HepG2 (cell line): ENCODE data around the gene CTIF. TPM values are rescaled to one million over a fixed set of nuclear protein-coding genes. Genes with fewer than 3 reads are reported as not detected.

ENCODE experiments used
- AGO1 ChIP-seq: fragments of 200-400 bp; formaldehyde crosslinking; IDR thresholded peaks from 2 replicates; pipeline ENCODE4 v1.6.1; 2017; ENCODE audit warnings: mild to moderate bottlenecking, low read depth, low read length, moderate library complexity; ENCODE audit not compliant: poor library complexity, severe bottlenecking
- HIVEP1 ChIP-seq: sonication (generic); formaldehyde crosslinking; IDR thresholded peaks from 2 replicates; pipeline ENCODE4 v1.4.0; 2020; ENCODE audit warnings: mild to moderate bottlenecking, missing genetic modification reagents
- NPAS2 ChIP-seq: sonication (generic); formaldehyde crosslinking; IDR thresholded peaks from 2 replicates; pipeline ENCODE4 v1.8.0; 2022; ENCODE audit warnings: mild to moderate bottlenecking, missing genetic modification reagents, borderline replicate concordance
- SP5 ChIP-seq: IDR thresholded peaks from 2 replicates; pipeline ENCODE4 v1.6.1; 2016; ENCODE audit warnings: low read depth, borderline replicate concordance
- ZFX ChIP-seq: sonication (generic); formaldehyde crosslinking; IDR thresholded peaks from 2 replicates; pipeline ENCODE4 v1.4.0; 2020; ENCODE audit warnings: mild to moderate bottlenecking, low read depth, missing genetic modification reagents, moderate library complexity
- ZNF274 ChIP-seq: sonication (generic); formaldehyde crosslinking; IDR thresholded peaks from 2 replicates; pipeline ENCODE4 v1.5.1; 2020; ENCODE audit warnings: mild to moderate bottlenecking, missing genetic modification reagents
- polyA plus RNA-seq, 8 experiments: library from polyadenylated mRNA; depleted of rRNA in 3 of 8; stranded (reverse) in 7 of 8; unstranded in 1 of 8; fragments of >200 nt; fragmentation: Illumina TruSeq in 4 of 8; extraction: Trizol in 4 of 8; gene quantifications; 2 replicates each; pipeline versions ENCODE4 v1.2.1 to v1.2.3, GENCODE V29; 2011 to 2016; ENCODE audit warnings: low read depth in 4 of 8, missing spikeins in 1 of 8, mixed read lengths in 1 of 8; ENCODE audit not compliant: insufficient read depth in 1 of 8
- total RNA-seq, 5 experiments: library from RNA; depleted of rRNA; stranded (reverse); fragments of >200 nt; fragmentation: Illumina TruSeq; extraction: Trizol; gene quantifications; 2 replicates each; pipeline ENCODE4 v1.2.3, GENCODE V29; 2016; ENCODE audit warnings: low read depth in 1 of 5
- TF ChIP-seq, protein P1 (sequence below): sonication (generic); formaldehyde crosslinking; IDR thresholded peaks from 2 replicates; pipeline ENCODE4 v1.4.0; 2020; ENCODE audit warnings: mild to moderate bottlenecking, missing genetic modification reagents
- TF ChIP-seq, protein P2 (sequence below): IDR thresholded peaks from 2 replicates; pipeline ENCODE4 v1.6.1; 2016; ENCODE audit warnings: low read depth, missing genetic modification reagents, missing compliant biosample characterization
- TF ChIP-seq, protein P3 (sequence below): IDR thresholded peaks from 2 replicates; pipeline ENCODE4 v1.6.1; 2016; ENCODE audit warnings: missing genetic modification reagents, missing compliant biosample characterization
- TF ChIP-seq, protein P4 (sequence below): sonication (generic); formaldehyde crosslinking; conservative IDR thresholded peaks from 2 replicates; pipeline ENCODE4 v1.8.1; 2023; ENCODE audit warnings: missing genetic modification reagents
- TF ChIP-seq, protein P5 (sequence below): sonication (generic); formaldehyde crosslinking; IDR thresholded peaks from 2 replicates; pipeline ENCODE4 v1.4.0; 2020; ENCODE audit warnings: missing genetic modification reagents

The CTIF gene
- total and polyA plus RNA-seq, 2 of the 13 experiments (the other 11 are each of a cell fraction or from before 2014, with no cell fraction given): 18.2 to 28.0 TPM

DNA sequence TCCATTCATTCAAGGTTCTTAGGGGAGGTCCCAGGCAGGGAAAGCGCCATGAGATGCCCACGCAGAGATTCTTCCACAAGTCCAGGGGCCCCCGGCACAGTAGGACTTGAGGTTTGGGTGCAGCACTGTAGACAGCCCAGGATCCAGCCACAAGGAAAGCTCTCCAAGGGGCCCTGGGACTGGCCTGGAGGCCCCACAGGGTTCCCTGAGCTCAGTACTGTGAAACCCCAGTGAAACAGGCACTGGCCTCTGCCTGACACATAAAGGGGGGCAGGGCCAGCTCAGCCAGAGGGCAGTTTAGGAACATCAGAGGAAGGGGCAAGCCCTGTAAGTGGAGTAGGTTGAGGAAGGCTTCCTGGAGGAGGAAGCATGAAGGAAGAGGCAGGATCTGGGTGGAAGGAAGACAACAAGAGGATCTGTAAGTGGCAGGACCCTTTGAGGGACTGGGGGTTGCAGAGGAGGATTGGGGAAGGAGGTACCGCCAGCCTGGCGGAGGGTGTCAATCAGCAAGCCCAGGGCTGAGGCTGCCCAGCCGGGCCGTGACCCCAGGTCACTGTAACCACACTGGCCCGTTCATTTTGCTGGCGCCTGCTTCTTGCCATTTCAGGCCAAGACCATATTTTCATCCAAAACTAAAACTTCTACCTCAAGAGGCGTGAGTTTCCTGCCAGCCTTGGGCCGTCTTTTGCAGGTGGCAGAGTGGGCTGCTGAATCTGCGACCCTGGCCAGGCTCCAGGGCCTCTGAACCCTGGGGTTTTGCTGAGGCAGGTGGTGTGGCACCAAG is 236.7 kb downstream of the CTIF start (continued):
- TF ChIP-seq, protein P1, sequence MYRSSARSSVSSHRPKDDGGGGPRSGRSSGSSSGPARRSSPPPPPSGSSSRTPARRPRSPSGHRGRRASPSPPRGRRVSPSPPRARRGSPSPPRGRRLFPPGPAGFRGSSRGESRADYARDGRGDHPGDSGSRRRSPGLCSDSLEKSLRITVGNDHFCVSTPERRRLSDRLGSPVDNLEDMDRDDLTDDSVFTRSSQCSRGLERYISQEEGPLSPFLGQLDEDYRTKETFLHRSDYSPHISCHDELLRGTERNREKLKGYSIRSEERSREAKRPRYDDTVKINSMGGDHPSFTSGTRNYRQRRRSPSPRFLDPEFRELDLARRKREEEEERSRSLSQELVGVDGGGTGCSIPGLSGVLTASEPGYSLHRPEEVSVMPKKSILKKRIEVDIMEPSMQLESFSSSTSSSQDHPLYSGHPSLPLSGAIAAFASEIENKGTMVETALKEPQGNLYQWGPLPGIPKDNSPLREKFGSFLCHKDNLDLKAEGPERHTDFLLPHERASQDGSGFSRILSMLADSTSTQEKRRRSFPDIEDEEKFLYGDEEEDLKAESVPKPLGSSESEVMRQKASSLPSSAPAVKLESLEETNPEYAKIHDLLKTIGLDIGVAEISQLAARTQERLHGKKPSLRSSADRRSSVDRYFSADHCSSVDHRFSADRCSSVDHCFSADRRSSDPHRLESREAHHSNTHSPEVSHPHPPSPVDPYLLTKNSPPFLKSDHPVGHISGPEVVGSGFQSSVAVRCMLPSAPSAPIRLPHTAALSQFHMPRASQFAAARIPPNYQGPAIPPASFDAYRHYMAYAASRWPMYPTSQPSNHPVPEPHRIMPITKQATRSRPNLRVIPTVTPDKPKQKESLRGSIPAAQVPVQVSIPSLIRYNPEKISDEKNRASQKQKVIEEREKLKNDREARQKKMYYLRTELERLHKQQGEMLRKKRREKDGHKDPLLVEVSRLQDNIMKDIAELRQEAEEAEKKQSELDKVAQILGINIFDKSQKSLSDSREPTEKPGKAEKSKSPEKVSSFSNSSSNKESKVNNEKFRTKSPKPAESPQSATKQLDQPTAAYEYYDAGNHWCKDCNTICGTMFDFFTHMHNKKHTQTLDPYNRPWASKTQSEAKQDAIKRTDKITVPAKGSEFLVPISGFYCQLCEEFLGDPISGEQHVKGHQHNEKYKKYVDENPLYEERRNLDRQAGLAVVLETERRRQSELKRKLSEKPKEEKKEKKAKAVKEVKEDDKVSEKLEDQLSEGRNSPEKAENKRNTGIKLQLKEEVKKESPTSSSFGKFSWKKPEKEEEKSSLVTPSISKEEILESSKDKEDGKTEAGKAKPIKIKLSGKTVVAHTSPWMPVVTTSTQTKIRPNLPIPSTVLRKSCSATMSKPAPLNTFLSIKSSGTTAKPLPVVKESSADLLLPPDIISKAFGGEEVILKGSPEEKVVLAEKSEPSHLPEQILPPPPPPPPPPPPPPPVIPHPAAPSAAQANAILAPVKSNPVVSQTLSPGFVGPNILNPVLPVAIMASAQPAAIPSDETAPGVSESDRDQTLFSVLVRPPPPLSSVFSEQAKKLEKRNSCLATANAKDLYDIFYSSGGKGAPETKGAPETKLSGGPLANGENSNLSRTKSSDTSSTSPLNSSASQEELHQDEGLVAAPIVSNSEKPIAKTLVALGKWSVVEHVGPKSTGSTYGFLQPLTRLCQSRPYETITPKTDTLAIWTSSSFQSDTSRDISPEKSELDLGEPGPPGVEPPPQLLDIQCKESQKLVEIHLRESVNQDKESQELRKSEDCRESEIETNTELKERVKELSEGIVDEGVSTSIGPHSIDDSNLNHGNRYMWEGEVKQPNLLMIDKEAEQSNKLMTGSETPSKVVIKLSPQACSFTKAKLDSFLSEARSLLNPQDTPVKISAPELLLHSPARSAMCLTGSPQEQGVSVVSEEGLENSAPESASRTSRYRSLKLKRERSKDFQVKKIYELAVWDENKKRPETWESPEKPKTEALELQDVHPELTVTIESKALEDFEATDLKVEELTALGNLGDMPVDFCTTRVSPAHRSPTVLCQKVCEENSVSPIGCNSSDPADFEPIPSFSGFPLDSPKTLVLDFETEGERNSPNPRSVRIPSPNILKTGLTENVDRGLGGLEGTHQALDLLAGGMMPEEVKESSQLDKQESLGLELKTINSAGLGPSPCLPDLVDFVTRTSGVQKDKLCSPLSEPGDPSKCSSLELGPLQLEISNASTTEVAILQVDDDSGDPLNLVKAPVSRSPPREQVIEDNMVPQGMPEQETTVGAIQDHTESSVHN: no peak
- TF ChIP-seq, protein P2, sequence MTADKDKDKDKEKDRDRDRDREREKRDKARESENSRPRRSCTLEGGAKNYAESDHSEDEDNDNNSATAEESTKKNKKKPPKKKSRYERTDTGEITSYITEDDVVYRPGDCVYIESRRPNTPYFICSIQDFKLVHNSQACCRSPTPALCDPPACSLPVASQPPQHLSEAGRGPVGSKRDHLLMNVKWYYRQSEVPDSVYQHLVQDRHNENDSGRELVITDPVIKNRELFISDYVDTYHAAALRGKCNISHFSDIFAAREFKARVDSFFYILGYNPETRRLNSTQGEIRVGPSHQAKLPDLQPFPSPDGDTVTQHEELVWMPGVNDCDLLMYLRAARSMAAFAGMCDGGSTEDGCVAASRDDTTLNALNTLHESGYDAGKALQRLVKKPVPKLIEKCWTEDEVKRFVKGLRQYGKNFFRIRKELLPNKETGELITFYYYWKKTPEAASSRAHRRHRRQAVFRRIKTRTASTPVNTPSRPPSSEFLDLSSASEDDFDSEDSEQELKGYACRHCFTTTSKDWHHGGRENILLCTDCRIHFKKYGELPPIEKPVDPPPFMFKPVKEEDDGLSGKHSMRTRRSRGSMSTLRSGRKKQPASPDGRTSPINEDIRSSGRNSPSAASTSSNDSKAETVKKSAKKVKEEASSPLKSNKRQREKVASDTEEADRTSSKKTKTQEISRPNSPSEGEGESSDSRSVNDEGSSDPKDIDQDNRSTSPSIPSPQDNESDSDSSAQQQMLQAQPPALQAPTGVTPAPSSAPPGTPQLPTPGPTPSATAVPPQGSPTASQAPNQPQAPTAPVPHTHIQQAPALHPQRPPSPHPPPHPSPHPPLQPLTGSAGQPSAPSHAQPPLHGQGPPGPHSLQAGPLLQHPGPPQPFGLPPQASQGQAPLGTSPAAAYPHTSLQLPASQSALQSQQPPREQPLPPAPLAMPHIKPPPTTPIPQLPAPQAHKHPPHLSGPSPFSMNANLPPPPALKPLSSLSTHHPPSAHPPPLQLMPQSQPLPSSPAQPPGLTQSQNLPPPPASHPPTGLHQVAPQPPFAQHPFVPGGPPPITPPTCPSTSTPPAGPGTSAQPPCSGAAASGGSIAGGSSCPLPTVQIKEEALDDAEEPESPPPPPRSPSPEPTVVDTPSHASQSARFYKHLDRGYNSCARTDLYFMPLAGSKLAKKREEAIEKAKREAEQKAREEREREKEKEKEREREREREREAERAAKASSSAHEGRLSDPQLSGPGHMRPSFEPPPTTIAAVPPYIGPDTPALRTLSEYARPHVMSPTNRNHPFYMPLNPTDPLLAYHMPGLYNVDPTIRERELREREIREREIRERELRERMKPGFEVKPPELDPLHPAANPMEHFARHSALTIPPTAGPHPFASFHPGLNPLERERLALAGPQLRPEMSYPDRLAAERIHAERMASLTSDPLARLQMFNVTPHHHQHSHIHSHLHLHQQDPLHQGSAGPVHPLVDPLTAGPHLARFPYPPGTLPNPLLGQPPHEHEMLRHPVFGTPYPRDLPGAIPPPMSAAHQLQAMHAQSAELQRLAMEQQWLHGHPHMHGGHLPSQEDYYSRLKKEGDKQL (CRISPR knock-in tag): no peak
- TF ChIP-seq ZNF274 (CRISPR knock-in tag) (no peak), AGO1 (no peak), NPAS2 (CRISPR knock-in tag) (no peak), ZFX (no peak), HIVEP1 (no peak), SP5 (CRISPR knock-in tag) (no peak)
- TF ChIP-seq, protein P3, sequence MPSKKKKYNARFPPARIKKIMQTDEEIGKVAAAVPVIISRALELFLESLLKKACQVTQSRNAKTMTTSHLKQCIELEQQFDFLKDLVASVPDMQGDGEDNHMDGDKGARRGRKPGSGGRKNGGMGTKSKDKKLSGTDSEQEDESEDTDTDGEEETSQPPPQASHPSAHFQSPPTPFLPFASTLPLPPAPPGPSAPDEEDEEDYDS: no peak
- TF ChIP-seq, protein P4, sequence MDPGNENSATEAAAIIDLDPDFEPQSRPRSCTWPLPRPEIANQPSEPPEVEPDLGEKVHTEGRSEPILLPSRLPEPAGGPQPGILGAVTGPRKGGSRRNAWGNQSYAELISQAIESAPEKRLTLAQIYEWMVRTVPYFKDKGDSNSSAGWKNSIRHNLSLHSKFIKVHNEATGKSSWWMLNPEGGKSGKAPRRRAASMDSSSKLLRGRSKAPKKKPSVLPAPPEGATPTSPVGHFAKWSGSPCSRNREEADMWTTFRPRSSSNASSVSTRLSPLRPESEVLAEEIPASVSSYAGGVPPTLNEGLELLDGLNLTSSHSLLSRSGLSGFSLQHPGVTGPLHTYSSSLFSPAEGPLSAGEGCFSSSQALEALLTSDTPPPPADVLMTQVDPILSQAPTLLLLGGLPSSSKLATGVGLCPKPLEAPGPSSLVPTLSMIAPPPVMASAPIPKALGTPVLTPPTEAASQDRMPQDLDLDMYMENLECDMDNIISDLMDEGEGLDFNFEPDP (CRISPR knock-in tag): no peak
- TF ChIP-seq, protein P5, sequence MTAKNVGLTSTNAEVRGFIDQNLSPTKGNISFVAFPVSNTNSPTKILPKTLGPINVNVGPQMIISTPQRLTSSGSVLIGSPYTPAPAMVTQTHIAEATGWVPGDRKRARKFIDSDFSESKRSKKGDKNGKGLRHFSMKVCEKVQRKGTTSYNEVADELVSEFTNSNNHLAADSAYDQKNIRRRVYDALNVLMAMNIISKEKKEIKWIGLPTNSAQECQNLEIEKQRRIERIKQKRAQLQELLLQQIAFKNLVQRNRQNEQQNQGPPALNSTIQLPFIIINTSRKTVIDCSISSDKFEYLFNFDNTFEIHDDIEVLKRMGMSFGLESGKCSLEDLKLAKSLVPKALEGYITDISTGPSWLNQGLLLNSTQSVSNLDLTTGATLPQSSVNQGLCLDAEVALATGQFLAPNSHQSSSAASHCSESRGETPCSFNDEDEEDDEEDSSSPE: no peak
